DOHH2 (cell line): ENCODE results near the gene MARK4.

Experiments
- H3F3A ChIP-seq: fragments of 200-600 bp; sonication (generic), shearing (Covaris generic); 2 replicates; pipeline ENCODE4 v1.6.0; 2016; ENCODE audit warnings: antibody characterized with exemption, mild to moderate bottlenecking; ENCODE audit not compliant: control insufficient read depth, insufficient read depth
- H3K27ac ChIP-seq: fragments of 200-600 bp; sonication (generic); 2 replicates; pipeline ENCODE4 v1.5.1; 2014; ENCODE audit warnings: low read depth, mild to moderate bottlenecking, low read length, moderate library complexity
- H3K27me3 ChIP-seq: fragments of 200-600 bp; sonication (generic); 2 replicates; pipeline ENCODE4 v1.6.1; 2014; ENCODE audit warnings: mild to moderate bottlenecking, low read length, mixed read lengths; ENCODE audit not compliant: control insufficient read depth
- H3K36me3 ChIP-seq: fragments of 200-600 bp; sonication (generic); 2 replicates; pipeline ENCODE4 v1.6.1; 2014; ENCODE audit warnings: mild to moderate bottlenecking, low read length, moderate library complexity, mixed read lengths; ENCODE audit not compliant: control insufficient read depth
- H3K4me1 ChIP-seq: fragments of 200-600 bp; sonication (generic); 2 replicates; pipeline ENCODE4 v1.6.1; 2014; ENCODE audit warnings: mild to moderate bottlenecking, low read length, mixed read lengths; ENCODE audit not compliant: control insufficient read depth
- H3K4me2 ChIP-seq: fragments of 200-600 bp; sonication (generic); 2 replicates; pipeline ENCODE4 v1.6.0; 2014; ENCODE audit warnings: mild to moderate bottlenecking, low read length, moderate library complexity
- H3K4me3 ChIP-seq: fragments of 200-600 bp; sonication (generic); 2 replicates; pipeline ENCODE4 v1.5.1; 2014; ENCODE audit warnings: mild to moderate bottlenecking, low read length, mixed read lengths
- H3K79me2 ChIP-seq: fragments of 200-600 bp; sonication (generic); 2 replicates; pipeline ENCODE4 v1.6.1; 2014; ENCODE audit warnings: mild to moderate bottlenecking, low read length, mixed read lengths; ENCODE audit not compliant: control insufficient read depth
- H3K9me2 ChIP-seq: fragments of 200-600 bp; sonication (generic); replicated peaks from 2 replicates; pipeline ENCODE4 v1.6.1; 2014; ENCODE audit warnings: mild to moderate bottlenecking, low read length, mixed read lengths; ENCODE audit not compliant: control insufficient read depth
- H3K9me3 ChIP-seq: fragments of 200-600 bp; sonication (generic); 2 replicates; pipeline ENCODE4 v1.6.1; 2014; ENCODE audit warnings: antibody characterized with exemption, low read length, mixed read lengths; ENCODE audit not compliant: control insufficient read depth, insufficient read depth
- H4K20me1 ChIP-seq: fragments of 200-600 bp; sonication (generic); 2 replicates; pipeline ENCODE4 v1.6.0; 2014; ENCODE audit warnings: low read depth, mild to moderate bottlenecking, antibody characterized with exemption, low read length, moderate library complexity; ENCODE audit not compliant: control insufficient read depth, insufficient read depth
- EZH2phosphoT487 ChIP-seq: fragments of 200-600 bp; sonication (generic); IDR thresholded peaks from 2 replicates; pipeline ENCODE4 v1.6.1; 2017; ENCODE audit warnings: borderline replicate concordance, mild to moderate bottlenecking, antibody characterized with exemption, low read length, moderate library complexity, mixed read lengths
- TF ChIP-seq, protein P1 (sequence below): fragments of 200-600 bp; sonication (generic); IDR thresholded peaks from one replicate; pipeline ENCODE4 v1.5.1; 2014; ENCODE audit warnings: antibody characterized with exemption, mild to moderate bottlenecking, low read depth, low read length; ENCODE audit not compliant: poor library complexity, severe bottlenecking

Gene MARK4

DNA sequence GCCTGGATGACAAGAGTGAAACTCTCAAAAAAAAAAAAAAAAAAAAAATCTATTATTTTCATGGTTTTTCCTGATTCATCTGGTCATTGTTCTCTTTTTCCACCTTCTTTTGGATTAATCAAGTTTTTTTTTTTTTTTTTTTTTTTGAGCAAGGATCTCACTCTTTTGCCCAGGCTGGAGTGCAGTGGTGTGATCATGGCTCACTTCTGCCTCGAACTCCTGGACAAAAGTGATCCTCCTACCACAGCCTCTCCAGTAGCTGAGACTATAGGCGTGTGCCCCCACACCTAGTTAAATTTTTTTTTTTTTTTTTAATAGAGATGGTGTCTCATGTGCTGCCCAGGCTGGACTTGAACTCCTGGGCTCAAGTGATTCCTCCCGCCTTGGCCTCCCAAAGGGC lies 44.7 kb upstream of the MARK4 start:
- Histone ChIP-seq H3K4me1 (no peaks in the 10 kb centered on the region), H3K27ac (no peak overlapping the region), H3K9me2 (no peaks in the 10 kb centered on the region), H3K79me2 (no peaks in the 10 kb centered on the region), H4K20me1 (no peaks in the 10 kb centered on the region), H3K27me3 (peaks cover under 1% of the 10 kb centered on the region; the same call in 1 of the 2 replicates), H3K36me3 (no peaks in the 10 kb centered on the region), H3K4me3 (no peak overlapping the region), H3K4me2 (no peak overlapping the region), H3K9me3 (no peaks in the 10 kb centered on the region), H3F3A (no peaks in the 10 kb centered on the region)
- TF ChIP-seq EZH2phosphoT487, result no peak
- TF ChIP-seq, protein P1, sequence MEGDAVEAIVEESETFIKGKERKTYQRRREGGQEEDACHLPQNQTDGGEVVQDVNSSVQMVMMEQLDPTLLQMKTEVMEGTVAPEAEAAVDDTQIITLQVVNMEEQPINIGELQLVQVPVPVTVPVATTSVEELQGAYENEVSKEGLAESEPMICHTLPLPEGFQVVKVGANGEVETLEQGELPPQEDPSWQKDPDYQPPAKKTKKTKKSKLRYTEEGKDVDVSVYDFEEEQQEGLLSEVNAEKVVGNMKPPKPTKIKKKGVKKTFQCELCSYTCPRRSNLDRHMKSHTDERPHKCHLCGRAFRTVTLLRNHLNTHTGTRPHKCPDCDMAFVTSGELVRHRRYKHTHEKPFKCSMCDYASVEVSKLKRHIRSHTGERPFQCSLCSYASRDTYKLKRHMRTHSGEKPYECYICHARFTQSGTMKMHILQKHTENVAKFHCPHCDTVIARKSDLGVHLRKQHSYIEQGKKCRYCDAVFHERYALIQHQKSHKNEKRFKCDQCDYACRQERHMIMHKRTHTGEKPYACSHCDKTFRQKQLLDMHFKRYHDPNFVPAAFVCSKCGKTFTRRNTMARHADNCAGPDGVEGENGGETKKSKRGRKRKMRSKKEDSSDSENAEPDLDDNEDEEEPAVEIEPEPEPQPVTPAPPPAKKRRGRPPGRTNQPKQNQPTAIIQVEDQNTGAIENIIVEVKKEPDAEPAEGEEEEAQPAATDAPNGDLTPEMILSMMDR, result no peak

GRCh38 chr19:45211751-45212381 lies 39.2 kb upstream of the MARK4 start:
- H3K4me3 ChIP-seq, result no peak overlapping the region
- no peaks in the 10 kb centered on the region for H3K9me3 ChIP-seq
- no peak overlapping the region for H3K27ac ChIP-seq
- no peaks in the 10 kb centered on the region for H3F3A ChIP-seq
- H3K27me3 ChIP-seq, result peaks cover 16% of the 10 kb centered on the region
- no peaks in the 10 kb centered on the region for H3K36me3 ChIP-seq
- TF ChIP-seq, protein P1, result no peak
- no peak for TF ChIP-seq EZH2phosphoT487
- H3K4me1 ChIP-seq, result no peaks in the 10 kb centered on the region
- H4K20me1 ChIP-seq, result no peaks in the 10 kb centered on the region
- H3K4me2 ChIP-seq, result no peak overlapping the region
- no peaks in the 10 kb centered on the region for H3K79me2 ChIP-seq
- H3K9me2 ChIP-seq, result no peaks in the 10 kb centered on the region

GRCh38 chr19:45213031-45213430 lies 38.0 kb upstream of the MARK4 start:
- H3K4me1 ChIP-seq, result no peaks in the 10 kb centered on the region
- no peaks in the 10 kb centered on the region for H3K79me2 ChIP-seq
- peaks cover 16% of the 10 kb centered on the region for H3K27me3 ChIP-seq

More at GRCh38 chr19:45213031-45213430, 38.0 kb upstream of the MARK4 start:
- Histone ChIP-seq H3K9me2 (no peaks in the 10 kb centered on the region), H3K4me3 (no peak overlapping the region), H3K9me3 (no peaks in the 10 kb centered on the region), H3K4me2 (no peak overlapping the region), H3K27ac (no peak overlapping the region), H3K36me3 (no peaks in the 10 kb centered on the region), H4K20me1 (no peaks in the 10 kb centered on the region), H3F3A (no peaks in the 10 kb centered on the region)
- TF ChIP-seq EZH2phosphoT487, result no peak
- TF ChIP-seq, protein P1, result no peak
